Stimulated activated CD8-positive, alpha-beta memory T cell treated with anti-CD3 and anti-CD28 coated beads, Interleukin-2, amount 100 ng/mL, for 1 hour (primary cell): ENCODE measurements around the gene LPCAT1.
A peak's percentile ranks its signal among the peaks of the same experiment; 100 is the strongest.

Experiments
- DNase-seq, 2 donors: peaks; one replicate each; pipeline ENCODE4 v3.0.0-alpha.2; 2020; ENCODE audit warnings: low read depth in 2 of 2

Gene LPCAT1

DNA sequence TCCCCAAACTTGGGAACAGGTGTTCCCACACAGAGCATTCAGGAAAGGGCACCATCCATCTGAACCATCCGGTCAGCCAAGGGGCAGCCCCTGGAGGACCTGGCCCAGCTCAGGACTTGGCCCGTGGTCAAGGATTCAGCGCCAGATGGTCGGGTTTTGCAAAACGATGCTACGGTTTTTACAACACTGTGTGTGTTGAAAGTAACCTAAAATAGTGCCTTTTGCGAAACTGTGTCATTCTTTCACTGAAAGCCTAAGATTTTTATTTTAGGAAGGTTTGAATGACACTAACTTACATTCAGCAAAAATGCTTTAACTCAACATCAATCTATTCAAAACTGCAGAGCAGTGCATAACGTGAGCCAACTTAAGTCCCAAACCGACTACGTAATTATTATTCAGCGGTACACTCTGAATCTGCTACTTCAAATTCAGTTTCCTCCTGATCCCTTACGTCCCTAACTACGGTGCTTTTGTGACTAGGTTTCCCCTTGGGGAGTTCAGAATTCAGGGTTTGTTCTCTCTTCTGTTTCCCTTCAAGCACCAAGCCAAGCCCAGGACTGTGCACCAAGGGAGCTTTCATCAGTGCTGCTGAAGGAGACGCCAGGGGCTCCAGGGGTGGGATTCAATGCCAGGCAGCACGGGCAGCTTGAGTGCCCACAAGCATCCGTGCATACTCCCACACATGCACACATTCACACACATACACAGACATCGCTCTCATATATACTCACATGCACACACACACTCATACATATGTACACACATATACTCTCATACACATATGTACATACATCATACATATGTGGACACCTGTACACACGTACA, 25.8 kb downstream of the LPCAT1 start:
- no peak for DNase-seq

DNA sequence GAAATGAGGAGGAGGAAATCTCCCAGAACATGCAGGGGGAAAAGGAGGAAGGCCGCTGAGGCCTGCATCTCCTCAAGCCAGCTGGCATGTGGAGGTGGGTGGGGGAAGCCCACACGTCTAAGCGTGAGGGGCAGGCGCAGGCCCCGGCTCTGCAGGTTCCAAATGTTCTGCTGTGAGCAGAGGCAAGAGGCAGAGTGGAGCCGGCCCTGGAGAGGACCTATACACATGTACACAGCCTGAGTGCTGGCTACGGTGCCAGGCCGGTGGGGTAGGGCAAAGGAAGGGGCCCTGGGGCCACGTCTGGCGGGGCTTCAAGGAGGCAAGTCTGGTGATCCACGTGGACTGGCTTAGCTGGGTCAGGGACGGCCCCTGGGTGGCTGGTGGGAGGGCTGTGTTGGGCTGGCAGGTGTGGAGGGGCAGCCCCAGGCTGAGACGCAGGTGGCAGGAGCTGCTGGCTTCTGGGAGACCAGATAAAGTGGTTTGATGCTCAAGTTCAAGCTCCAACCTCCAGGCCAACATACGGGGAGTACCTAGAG, 26.4 kb downstream of the LPCAT1 start:
- no peak for DNase-seq

DNA sequence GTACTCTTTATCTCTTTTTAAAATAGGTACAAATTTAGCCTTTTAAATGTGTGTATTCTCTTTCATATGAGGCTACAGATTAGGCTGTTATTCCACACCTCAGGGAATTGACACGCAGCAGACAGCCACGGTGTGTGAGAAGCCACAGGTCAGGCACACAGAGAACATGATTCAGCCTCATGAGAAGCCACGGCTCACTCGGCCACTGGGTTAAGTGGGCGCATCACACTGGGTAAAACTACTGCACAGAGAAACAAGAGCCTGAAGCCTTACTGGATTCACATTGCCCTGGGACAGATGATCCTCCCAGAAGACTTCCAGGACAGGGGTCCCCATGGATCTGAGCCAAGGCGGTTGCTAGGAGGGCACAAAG, 28.2 kb downstream of the LPCAT1 start:
- no peak for DNase-seq

DNA sequence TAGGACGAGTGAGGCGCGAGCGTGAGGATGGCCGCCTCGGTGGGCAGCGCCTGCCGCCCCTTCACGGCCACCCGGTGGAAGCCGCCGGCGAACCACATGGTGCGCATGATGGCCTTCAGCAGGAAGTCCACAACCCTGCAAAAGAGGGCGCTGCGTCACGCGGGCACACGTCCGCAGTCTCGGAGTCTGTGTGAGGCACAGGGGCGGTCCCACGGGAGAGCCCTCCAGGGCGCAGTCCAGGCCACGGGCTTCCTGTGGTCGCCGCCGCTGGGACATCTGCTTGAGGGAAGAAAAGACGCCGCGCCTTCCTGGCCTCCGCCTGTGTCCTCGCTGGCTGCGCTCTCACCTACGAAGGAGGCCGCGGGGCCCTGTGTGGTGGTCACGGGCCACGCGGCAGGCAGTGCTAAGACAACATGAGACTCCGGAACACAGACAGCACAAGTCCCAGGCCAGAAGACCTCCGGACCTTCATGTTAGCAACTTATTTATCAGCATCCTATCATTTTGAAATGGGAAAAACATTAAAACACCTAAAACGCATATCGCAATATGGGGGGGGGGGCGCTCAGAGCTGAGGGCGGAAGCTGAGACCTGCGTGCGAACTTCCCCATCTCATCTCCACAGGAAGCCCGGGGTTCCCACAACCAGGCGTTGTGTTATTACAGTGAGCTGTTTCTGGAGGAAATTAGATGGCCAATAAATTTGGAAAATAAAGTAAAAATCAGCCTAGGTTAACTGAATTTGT, 28.8 kb downstream of the LPCAT1 start:
- peak; percentile 18 to 21 for DNase-seq

DNA sequence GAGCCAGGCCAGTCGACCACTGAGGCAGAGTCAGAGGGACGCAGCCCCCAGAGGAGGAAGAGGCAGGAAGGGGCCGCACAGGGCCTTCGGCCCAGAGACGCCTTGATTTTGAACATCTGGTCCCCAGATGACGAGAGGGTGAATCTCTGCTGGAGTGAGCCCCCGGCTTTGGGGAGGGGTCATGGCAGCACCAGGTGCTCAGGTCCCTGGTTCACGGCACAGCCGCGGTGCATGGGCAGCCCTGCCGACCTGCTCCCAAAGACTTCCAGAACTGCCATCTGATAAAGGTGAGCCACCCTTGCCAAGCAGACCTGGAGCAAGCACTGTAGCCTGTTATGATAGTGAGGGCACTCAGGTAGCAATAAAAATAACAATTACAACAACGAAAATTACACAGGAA, 29.8 kb downstream of the LPCAT1 start:
- no peak for DNase-seq

DNA sequence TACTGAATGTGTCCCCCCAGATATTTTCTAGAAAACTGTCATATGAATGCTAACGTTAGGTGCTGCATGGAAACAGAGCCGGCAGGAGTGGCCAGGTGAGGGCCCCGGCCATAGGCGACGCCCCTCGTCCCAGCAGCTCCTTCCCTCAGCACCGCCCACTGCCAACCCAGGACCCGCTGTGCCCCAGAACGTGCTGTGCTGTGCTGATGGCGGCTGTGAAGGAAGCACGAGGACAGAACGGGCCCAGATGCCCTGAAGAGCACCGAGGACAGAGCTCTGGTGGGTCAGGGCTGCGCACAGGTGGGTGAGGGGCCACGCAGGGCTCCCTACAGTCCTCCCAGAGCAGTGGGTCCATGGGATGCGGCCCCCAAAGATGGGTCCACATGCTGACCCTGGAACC, 30.3 kb downstream of the LPCAT1 start:
- DNase-seq: no peak

DNA sequence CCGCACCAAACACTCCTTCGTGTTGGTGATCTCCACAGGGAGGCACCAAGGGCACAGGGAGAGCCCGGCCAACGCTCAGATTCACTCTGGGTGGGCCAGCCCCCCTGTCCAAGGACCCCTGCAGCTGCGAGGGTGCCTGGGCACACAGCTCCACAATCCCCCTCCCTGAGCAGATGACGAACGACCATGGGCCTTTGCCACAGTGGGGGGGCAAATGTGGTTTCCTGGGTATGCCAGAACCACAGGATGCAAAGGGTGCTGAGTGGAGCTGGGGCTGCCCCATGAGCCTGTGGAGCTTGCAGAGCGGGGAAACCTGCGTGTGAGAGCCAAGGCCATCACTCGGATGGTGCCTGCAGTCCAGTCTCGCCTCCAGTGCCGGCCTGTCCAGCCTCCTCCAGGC, 31.0 kb downstream of the LPCAT1 start:
- no peak for DNase-seq

DNA sequence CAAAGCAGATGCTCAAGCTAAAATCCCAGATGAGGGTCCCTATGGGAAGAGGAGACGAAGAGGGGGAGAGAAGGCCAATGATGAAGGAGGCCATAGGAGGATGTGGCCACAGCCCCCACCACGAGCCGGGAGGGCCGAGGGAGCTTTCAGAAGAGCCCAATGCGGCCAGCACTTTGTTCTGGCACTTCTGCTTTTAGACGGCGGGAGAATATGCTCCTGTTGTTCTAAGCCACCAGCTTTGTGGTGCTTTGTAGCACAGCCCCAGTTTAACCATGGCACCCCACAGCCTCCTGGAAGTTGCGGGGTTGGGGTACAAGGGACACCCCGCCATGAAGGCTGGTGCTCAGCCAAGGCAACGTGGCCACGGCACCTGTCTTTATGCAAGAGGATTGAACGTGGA, 33.4 kb downstream of the LPCAT1 start:
- no peak for DNase-seq

DNA sequence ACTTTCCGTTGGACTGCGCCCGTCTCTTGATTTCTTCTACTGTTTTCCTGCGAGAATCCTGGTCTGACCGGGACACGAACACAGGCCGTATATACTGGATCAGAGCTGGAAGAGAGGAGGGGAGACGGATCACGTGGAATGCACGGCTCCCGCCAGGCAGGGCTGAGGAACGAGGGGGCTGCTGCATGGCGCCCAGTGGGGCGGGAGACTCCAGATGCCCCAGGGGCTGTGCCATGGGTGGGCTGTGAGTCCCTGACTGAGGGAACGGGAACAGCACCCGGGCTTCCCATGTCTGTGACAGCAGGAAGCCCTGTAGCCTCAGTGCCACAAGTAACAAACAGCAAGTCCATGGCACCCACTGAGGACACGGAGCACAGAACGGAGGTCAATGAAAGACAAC, 34.0 kb downstream of the LPCAT1 start:
- no peak for DNase-seq

DNA sequence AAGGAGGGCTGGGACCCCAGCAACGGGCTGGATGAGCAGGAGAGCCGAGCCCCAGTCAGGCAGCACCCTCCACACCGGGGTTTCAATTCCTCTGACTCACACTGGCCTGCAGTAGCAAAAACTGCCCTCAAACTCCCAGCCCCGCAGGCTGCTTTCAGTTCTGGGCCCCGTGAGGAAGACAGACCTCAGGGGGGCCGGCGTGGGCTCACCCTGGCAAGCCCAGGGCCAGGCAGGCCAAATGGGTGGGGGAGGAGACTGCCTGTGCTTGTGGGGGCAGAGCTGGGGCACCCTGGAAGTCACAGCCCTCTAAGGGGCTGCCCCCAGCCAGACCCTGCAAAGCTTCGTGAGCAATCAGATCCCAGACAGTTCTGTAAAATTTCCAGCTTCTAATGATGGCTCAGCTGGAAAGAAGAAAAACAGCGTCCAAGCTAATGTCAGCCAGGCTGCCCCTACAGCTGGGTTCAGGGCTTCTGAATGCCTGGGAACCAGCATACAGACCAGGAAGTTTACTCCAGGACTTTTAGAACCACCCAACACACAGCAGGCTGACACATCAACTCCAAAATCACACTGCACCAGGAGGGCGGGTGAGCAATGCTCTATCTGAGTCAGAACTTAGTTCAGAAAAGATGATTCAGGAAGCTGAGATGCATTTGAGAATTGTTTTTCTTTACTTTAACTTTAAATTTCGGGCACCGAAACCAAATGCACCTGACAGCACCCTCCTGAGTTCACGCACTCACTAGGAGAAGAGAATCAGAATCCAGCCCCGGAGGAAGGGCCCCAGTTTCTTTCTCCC, 34.7 kb downstream of the LPCAT1 start:
- DNase-seq: no peak

DNA sequence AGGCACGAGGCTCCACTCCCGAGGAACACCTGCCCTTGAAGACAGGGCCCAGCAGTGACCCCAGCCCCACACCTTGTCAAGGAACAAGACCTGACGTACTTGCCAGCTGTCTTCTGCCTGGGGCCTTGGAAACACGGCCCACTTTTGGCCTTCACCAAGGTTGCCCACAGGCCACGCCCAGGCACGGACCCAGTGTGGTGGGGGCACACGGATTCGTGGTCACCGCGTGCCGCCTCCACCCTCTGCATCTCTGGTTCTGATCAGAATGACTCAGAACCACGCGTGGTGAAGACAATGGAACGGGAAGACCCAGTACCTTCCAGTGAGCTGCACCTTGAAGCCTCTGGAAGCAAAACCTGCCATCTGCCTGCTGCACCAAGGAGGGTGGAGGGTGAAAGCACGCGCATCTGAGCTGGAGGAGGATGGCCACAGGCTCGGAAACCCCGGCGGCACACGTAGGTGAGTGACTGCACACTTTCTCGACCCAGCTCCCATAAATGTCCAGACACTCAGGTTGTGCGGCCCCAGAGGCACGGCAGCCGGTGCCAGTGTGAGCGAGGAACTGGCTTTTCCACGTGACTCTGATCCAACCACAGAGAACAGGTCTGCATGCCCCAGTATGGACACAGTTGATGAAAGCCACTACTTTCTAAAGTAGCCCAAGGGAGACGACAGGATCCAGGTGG, 36.5 kb downstream of the LPCAT1 start:
- no peak for DNase-seq

DNA sequence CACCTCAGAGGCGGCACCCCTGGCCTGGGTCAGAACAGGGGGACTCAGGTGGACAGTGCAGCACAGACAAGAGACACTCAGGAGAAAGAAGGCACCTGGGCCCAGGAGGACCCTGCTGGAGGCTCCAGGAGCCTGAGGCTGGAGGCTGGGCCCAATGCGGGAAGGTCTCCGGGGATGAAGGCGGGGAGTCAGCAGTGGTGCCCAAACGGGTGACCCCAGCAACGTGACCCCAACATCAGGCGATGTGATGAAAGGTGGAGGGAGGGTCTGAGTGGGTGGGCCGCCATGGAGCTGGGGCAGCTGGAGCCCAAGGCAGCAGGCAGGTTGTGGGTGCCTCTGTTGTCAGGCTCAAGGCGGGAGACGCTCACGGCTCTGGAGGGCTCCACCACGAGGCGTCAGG, 37.5 kb downstream of the LPCAT1 start:
- no peak for DNase-seq

DNA sequence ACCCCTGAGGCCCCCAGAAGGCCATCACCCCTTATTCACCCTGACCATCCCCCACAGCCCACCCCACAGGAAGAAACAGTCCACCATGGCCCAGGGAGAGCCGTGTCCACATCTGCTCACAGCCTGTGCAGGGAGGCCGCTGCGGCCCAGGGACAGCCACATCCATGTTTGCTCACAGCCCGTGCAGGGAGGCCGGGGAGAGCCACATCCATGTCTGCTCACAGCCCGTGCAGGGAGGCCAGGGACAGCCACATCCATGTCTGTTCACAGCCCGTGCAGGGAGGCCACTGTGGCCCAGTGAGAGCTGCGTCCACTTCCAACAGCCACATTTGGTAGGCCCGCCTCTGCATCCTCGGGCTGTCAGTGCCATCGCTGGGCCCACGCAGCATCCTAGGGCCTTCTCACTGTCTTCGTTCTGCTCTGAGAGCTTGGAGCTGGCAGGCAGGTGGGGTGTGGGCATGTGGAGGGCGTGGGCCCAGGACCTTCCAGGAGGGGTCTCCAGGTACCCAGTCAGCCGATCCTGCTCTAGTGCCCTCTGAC, 38.1 kb downstream of the LPCAT1 start:
- no peak for DNase-seq

DNA sequence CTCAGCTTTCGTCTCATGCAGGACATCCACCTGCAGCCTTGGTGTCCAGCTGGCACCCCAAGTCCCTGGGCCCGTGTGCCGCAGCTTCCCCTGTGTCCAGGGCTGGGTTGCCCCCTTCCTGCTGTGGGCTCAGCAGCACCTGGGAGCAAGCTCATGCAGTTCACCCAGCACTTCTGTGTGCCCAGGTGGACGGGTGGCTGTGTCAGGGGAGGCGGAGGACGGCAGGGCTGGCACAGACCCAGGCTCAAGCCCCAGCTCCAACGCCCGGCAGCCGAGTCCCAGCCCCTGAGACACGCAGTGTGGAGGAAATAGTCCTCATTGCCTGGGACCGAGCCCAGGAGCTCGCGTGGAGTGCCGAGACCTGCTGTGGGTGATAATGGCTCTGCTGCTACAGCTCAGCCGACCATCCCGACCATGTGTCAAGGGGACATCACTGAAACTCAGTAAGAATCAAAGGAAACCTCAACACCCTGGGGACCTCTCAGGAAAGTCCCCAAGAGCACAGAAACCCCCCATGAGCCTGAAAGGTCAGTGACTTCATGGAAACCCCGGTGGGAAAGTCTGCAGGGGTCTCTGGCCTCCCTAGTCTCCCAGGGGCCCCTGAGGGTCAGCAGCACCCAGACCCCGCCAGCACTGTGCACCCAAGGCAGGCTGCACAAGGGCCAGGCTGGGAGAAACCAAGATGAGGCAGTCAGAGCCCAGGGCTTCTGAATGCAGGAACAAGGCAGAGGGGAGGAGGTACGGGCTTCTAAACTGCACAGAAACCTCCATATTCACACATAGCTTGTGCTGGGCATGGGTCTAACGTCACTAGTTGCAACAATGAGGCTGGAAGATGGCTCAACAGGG, 38.8 kb downstream of the LPCAT1 start:
- no peak for DNase-seq

DNA sequence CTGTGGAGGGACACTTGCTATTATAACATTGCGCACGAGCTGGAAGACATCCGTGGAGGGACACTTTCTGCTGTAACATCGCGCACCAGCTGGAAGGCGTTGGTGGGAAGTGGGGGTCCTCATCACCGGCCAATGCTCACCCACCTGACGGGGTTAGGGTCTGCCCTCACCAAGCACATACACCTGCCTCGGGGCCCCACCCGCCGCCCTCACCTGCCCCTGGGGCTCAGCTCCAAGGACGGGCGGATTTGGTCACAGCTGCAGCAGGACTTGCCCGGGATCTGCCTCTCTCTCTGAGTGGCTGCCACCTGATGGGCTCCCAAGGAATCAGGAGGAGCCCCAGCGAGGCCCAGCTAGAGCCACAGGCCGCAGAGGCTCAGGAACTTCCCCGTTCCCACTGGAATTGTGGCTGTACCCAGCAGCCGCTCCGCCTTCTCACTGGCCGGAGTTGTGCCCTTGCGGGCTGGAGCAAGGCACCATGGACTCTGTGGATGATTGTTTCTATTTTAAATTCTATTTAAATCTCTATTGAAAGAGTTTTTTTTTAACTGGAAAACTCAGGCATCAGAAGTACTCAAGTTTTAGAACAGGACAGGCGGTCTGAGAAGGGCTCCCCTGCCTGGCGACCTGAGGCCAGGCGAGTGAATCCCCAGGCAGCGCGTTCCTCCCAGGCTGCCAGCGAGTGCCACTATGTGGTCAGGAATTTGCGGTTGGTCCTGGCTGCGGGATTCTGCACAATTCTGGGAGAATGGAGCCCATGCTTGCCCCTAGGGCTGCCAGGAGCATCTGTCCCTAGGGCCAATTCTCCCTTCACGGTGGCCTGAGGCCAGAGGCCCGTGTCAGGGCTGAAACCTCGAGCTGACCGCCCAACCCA, 39.7 kb downstream of the LPCAT1 start:
- no peak for DNase-seq

DNA sequence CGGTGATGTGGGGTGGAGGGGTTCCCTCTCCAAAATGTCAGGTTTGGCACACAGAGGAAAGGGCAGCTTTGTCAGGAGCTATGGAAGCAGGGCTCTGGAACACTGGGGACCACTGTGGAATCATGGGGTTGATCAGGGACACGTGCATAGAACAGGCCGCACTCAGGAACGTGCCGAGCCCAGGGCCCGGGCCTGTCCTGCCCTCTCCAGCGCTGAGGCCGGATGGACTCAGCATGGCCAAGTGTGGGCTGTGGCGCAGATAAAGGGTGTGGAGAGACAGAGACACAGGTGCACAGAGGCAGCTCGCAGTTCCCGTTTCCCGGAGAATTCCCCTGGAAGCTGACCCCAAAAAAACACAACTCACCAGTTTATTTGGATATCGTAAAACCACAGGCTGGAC, 40.7 kb downstream of the LPCAT1 start:
- DNase-seq: no peak

DNA sequence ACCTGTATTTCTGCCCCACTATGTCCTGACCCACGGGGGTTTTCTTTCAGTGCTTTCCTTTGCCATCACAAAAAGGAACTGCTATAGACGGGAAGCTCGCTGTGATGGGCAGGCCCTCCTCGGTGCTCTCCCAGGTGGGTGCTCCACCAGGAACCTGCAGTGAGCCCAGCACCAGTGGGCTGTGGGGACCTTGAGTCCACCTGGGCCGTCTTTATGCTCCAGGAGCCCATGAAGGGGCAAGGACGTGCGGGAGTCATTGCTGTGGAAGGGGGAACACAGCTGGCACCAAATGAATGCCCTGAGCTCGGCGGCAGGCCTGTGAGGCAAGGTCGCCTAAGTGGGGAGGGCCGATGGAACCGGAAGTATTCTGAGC, 41.8 kb downstream of the LPCAT1 start:
- DNase-seq: no peak

DNA sequence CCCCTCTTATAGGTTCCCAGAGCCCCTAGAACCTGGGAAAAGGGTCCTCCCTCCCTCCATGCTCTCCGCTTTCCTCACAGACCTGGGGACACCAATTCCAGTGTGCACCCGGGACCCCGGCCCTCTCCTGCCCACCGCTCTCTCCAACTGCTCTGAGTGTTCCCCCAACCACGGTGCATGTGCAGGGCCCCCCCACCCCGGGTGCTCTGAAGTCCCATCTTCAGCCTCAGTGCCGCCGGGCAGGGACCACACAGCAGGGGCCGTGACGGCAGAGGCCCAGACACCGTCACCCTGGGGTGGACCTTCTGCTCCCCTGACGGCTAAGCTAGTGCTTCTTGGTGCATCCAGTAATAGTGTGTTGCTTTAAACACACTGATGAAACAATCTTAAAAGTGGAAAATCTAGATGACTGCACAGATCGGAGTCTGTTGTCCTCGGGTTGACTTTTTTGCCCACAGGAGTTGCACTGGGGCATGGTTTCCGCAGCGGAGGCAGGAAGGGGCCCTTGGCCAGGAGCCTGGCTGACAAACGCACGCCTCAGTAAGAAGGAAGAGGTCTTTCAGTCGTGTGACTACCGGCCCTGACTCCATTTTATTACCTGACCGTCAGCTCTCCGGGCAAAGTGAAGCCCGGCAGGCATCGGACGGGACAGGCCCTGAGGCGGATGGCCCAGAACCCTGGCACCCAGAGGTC, 42.3 kb downstream of the LPCAT1 start:
- DNase-seq: no peak

DNA sequence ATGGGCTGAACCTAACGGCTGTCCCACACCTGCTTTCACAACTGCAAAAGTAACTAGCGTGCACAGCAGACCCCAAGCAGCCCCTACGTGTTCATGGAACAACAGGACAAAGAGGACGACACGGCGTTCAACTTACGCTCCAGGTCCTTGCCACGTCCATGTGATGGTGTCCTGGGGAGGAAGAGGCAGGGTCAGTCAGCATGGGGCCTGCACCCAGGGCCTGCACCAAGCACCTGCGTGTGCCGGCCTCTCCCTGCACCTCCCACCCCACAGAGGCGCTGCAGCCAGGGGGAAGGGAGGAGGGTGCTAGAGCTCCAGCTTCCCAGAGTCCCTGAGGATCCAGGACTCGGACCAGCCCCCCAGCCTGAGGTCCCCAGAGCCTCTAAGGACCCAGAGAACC, 43.0 kb downstream of the LPCAT1 start:
- DNase-seq: no peak
